CD14-positive monocyte (primary cell): ENCODE data around the gene LRRC61. TPM values are rescaled to one million over a fixed set of nuclear protein-coding genes. Genes with fewer than 3 reads are reported as not detected.

ENCODE experiments used
- DNase-seq, 3 donors: peaks; one replicate each; pipeline ENCODE4 v3.0.0-alpha.2; 2011 to 2022
- H2AFZ ChIP-seq: 2 replicates; pipeline ENCODE4 v1.6.0; 2012; ENCODE audit warnings: mild to moderate bottlenecking, low read depth, low read length, inconsistent platforms; ENCODE audit not compliant: insufficient read depth, poor library complexity, severe bottlenecking
- H3K27ac ChIP-seq, 2 donors: 1 replicate in 1 of 2; 2 replicates in 1 of 2; pipeline ENCODE4 v1.5.1; 2012 to 2013; ENCODE audit warnings: low read length in 2 of 2, control low read depth in 1 of 2, inconsistent platforms in 1 of 2, low read depth in 1 of 2, mild to moderate bottlenecking in 1 of 2
- H3K27me3 ChIP-seq, 2 donors: one replicate each; pipeline versions ENCODE4 v1.6.0 to v1.6.1; 2011 to 2013; ENCODE audit warnings: low read length in 2 of 2; ENCODE audit not compliant: control insufficient read depth in 2 of 2, insufficient read depth in 2 of 2
- H3K36me3 ChIP-seq, 2 donors: replicated peaks in 1 of 2; 1 replicate in 1 of 2; 2 replicates in 1 of 2; pipeline versions ENCODE4 v1.5.1 to v1.6.1; 2012 to 2013; ENCODE audit warnings: low read length in 2 of 2, control low read depth in 1 of 2, inconsistent platforms in 1 of 2, mild to moderate bottlenecking in 1 of 2; ENCODE audit not compliant: insufficient read depth in 2 of 2, control insufficient read depth in 1 of 2
- H3K4me1 ChIP-seq, 2 donors: 1 replicate in 1 of 2; 2 replicates in 1 of 2; pipeline versions ENCODE4 v1.5.1 to v1.6.1; 2012 to 2013; ENCODE audit warnings: low read length in 2 of 2, control low read depth in 1 of 2, inconsistent platforms in 1 of 2, mild to moderate bottlenecking in 1 of 2, moderate library complexity in 1 of 2; ENCODE audit not compliant: insufficient read depth in 2 of 2, control insufficient read depth in 1 of 2
- H3K4me2 ChIP-seq: replicated peaks from 2 replicates; pipeline ENCODE3; 2012; ENCODE audit warnings: low read length, moderate library complexity, mild to moderate bottlenecking; ENCODE audit not compliant: poor library complexity, severe bottlenecking; ENCODE audit errors: extremely low read depth
- H3K4me3 ChIP-seq, 3 experiments: fragments of 200-600 bp in 1 of 3; sonication (generic) in 1 of 3; replicated peaks in 1 of 3; 1 replicate in 2 of 3; 2 replicates in 1 of 3; pipeline ENCODE4 v1.5.1; 2011 to 2013; ENCODE audit warnings: low read length in 3 of 3, mild to moderate bottlenecking in 3 of 3, control low read depth in 2 of 3, low read depth in 2 of 3, inconsistent platforms in 1 of 3, moderate library complexity in 1 of 3
- H3K79me2 ChIP-seq: 2 replicates; pipeline ENCODE4 v1.6.0; 2012; ENCODE audit warnings: mild to moderate bottlenecking, control low read depth, inconsistent platforms, low read length, moderate library complexity; ENCODE audit not compliant: insufficient read depth
- H3K9ac ChIP-seq: 2 replicates; pipeline ENCODE4 v1.6.0; 2017; ENCODE audit warnings: low read length, mild to moderate bottlenecking; ENCODE audit not compliant: insufficient read depth, poor library complexity, severe bottlenecking
- H3K9me3 ChIP-seq, 2 donors: replicated peaks in 1 of 2; 1 replicate in 1 of 2; 2 replicates in 1 of 2; pipeline versions ENCODE4 v1.5.1 to v1.6.1; 2012 to 2013; ENCODE audit warnings: low read length in 2 of 2, control low read depth in 1 of 2; ENCODE audit not compliant: control insufficient read depth in 1 of 2, insufficient read depth in 1 of 2
- H4K20me1 ChIP-seq: 2 replicates; pipeline ENCODE4 v1.6.0; 2012; ENCODE audit warnings: mild to moderate bottlenecking, low read length, control low read depth, moderate library complexity; ENCODE audit not compliant: insufficient read depth
- H3K27ac Mint-ChIP-seq, 7 donors: one replicate each; pipeline ENCODE4 v1.8.0; 2020; ENCODE audit warnings: mild to moderate bottlenecking in 7 of 7, mixed read lengths in 7 of 7, moderate library complexity in 6 of 7, inconsistent platforms in 2 of 7
- H3K27me3 Mint-ChIP-seq, 3 donors: one replicate each; pipeline ENCODE4 v1.8.0; 2021 to 2022; ENCODE audit warnings: low read depth in 3 of 3, mild to moderate bottlenecking in 3 of 3, mixed read lengths in 3 of 3, moderate library complexity in 3 of 3, inconsistent platforms in 1 of 3
- H3K36me3 Mint-ChIP-seq, 2 donors: one replicate each; pipeline ENCODE4 v1.8.0; 2020; ENCODE audit warnings: mixed read lengths in 2 of 2, inconsistent platforms in 1 of 2, mild to moderate bottlenecking in 1 of 2
- H3K4me1 Mint-ChIP-seq: one replicate; pipeline ENCODE4 v1.8.0; 2020; ENCODE audit warnings: mild to moderate bottlenecking, mixed read lengths
- H3K4me3 Mint-ChIP-seq, 2 donors: one replicate each; pipeline ENCODE4 v1.8.0; 2020; ENCODE audit warnings: mild to moderate bottlenecking in 2 of 2, mixed read lengths in 2 of 2, moderate library complexity in 1 of 2
- H3K9me3 Mint-ChIP-seq, 7 donors: one replicate each; pipeline ENCODE4 v1.8.0; 2020 to 2022; ENCODE audit warnings: mixed read lengths in 7 of 7, mild to moderate bottlenecking in 6 of 7, moderate library complexity in 6 of 7, inconsistent platforms in 2 of 7
- WGBS: methylation state at CpG from one replicate; pipeline ENCODE4 v1.1.5; 2013; ENCODE audit warnings: missing lambda C conversion rate; ENCODE audit not compliant: insufficient coverage; 5-methylcytosine and 5-hydroxymethylcytosine counted together
- intact Hi-C, 2 donors: fragments of 100-400 bp; cut with micrococcal nuclease; formaldehyde crosslinking; loops; one replicate each; pipeline versions ENCODE4 v1.15.0 to v1.15.1; 2023
- polyA plus RNA-seq, 3 donors: library from polyadenylated mRNA; depleted of rRNA in 1 of 3; unstranded in 2 of 3; stranded (reverse) in 1 of 3; fragments of 300-500 nt in 2 of 3; fragments of >200 nt in 1 of 3; fragmentation: Illumina TruSeq in 2 of 3; gene quantifications; 1 replicate in 2 of 3; 2 replicates in 1 of 3; pipeline ENCODE4 v1.2.3, GENCODE V29; 2012 to 2021
- TF ChIP-seq, protein P1 (sequence below): fragments of 200-600 bp; IDR thresholded peaks from one replicate; pipeline ENCODE4 v1.8.0; 2022; ENCODE audit warnings: antibody characterized with exemption, mild to moderate bottlenecking

The LRRC61 gene
- polyA plus RNA-seq, 3 donors: 1.4 to 8.6 (median 5.7) TPM

DNA sequence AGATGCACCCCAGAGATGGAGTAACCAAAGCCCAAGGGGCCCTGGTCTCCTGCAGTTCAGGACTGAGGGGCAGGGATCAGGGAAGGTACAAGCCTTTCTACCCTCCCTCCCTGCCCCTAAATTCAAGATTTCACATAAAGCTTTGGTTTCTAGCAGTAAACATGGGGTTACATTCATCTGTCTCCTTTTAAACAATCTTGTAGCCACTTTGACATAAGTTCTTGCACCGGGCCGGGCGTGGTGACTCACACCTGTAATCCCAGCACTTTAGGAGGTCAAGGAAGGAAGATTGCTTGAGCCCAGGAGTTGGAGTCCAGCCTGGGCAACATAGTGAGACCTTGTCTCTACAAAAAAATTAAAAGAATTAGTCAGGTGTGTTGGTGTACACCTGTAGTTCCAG lies 4.2 kb downstream of the LRRC61 start:
- H3K9me3 Mint-ChIP-seq: no peaks in the 10 kb centered on the region
- Histone ChIP-seq H3K79me2 (peaks cover 12% of the 10 kb centered on the region), H3K27ac (no peak overlapping the region), H3K9ac (no peak overlapping the region), H3K27me3 (no peaks in the 10 kb centered on the region), H2AFZ (no peak overlapping the region), H3K4me3 (no peak overlapping the region), H3K4me2 (no peak overlapping the region), H3K4me1 (peaks cover 32 to 37% of the 10 kb centered on the region in 2 donors), H3K36me3 (peaks cover 21 to 43% of the 10 kb centered on the region in 2 donors), H3K9me3 (no peaks in the 10 kb centered on the region), H4K20me1 (no peaks in the 10 kb centered on the region)
- no peak overlapping the region for H3K27ac Mint-ChIP-seq
- peaks cover 0 to 2% (median 0%) of the 10 kb centered on the region in 3 donors for H3K27me3 Mint-ChIP-seq
- intact Hi-C loops: no loop called here
- peaks cover 35% of the 10 kb centered on the region for H3K4me1 Mint-ChIP-seq
- DNase-seq: no peak
- TF ChIP-seq, protein P1, sequence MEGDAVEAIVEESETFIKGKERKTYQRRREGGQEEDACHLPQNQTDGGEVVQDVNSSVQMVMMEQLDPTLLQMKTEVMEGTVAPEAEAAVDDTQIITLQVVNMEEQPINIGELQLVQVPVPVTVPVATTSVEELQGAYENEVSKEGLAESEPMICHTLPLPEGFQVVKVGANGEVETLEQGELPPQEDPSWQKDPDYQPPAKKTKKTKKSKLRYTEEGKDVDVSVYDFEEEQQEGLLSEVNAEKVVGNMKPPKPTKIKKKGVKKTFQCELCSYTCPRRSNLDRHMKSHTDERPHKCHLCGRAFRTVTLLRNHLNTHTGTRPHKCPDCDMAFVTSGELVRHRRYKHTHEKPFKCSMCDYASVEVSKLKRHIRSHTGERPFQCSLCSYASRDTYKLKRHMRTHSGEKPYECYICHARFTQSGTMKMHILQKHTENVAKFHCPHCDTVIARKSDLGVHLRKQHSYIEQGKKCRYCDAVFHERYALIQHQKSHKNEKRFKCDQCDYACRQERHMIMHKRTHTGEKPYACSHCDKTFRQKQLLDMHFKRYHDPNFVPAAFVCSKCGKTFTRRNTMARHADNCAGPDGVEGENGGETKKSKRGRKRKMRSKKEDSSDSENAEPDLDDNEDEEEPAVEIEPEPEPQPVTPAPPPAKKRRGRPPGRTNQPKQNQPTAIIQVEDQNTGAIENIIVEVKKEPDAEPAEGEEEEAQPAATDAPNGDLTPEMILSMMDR: no peak
- peaks cover 41 to 53% of the 10 kb centered on the region in 2 donors for H3K36me3 Mint-ChIP-seq
- no CpG with 5 or more reads among the region's 3 CpGs for WGBS
- no peak overlapping the region for H3K4me3 Mint-ChIP-seq

DNA sequence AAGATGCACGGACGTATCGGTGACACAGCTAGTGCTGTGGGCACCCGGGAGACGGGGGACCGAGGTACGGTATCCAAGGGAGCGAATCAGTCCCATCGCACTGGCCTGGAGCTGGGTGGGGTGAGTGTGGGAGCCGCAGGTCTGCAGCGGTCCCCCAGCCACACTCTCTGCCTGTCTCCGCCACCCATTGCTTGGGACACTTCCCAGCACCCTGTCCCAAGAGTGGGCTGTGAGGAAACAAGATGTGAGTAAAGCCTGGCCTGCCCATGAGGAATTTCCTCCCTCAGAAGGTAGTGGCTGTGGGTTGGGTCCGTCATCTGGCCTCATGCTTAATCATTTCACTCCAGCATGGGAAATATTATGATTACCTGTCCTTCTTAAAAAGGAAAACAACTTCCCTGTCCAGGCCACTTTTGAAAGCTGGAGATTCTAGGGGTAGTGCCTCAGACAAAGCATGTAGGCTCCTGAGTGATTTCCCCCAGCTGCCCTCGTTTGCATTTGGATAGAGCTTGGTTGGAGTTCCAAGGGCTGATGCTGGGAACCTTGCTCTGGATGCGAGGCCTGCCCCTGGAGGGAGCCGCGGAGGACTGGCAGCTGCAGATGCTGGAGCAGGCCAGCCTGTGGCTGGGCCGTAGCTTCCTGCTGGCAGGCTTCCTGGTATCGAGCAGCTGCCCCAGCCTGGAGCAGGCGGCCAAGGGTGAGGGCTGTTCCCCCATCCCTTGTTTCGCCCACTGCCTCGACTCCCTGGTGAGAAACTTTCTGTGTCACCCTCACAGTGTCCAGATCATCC lies 6.4 kb downstream of the LRRC61 start:
- H3K79me2 ChIP-seq: no peaks in the 10 kb centered on the region
- TF ChIP-seq, protein P1: no peak
- H4K20me1 ChIP-seq: no peaks in the 10 kb centered on the region
- Mint-ChIP-seq H3K36me3 (peaks cover 43 to 53% of the 10 kb centered on the region in 2 donors), H3K4me1 (peaks cover 18% of the 10 kb centered on the region), H3K4me3 (no peak overlapping the region), H3K27me3 (no peaks in the 10 kb centered on the region), H3K27ac (no peak overlapping the region), H3K9me3 (no peaks in the 10 kb centered on the region)
- peaks cover 16% of the 10 kb centered on the region in 2 donors for H3K4me1 ChIP-seq
- no peak overlapping the region for H3K4me2 ChIP-seq
- peaks cover 21 to 43% of the 10 kb centered on the region in 2 donors for H3K36me3 ChIP-seq
- H3K9ac ChIP-seq: no peak overlapping the region
- no peak overlapping the region for H3K27ac ChIP-seq
- intact Hi-C loops: no loop called here
- H3K4me3 ChIP-seq: no peak overlapping the region
- H2AFZ ChIP-seq: no peak overlapping the region
- WGBS: 95% methylated on average over 19 of the region's 22 CpGs
- no peaks in the 10 kb centered on the region for H3K27me3 ChIP-seq
- no peak for DNase-seq
- H3K9me3 ChIP-seq: no peaks in the 10 kb centered on the region
